K562 (cell line): Measurements from ENCODE around the gene OPRL1.

Experiments used
- BRD4 ChIP-seq: fragments of 200-600 bp; sonication (generic); IDR thresholded peaks from 2 replicates; pipeline ENCODE4 v1.6.1; 2017; ENCODE audit warnings: inconsistent platforms
- RAD21 ChIP-seq, 2 experiments: fragments of 250-450 bp in 1 of 2; fragments of 450-650 bp in 1 of 2; sonication (Bioruptor Pico) in 1 of 2; formaldehyde crosslinking in 1 of 2; IDR thresholded peaks in 1 of 2; conservative IDR thresholded peaks in 1 of 2; 2 replicates each; pipeline versions ENCODE4 v1.4.0 to v1.8.0; 2020 to 2022; ENCODE audit warnings: mild to moderate bottlenecking in 2 of 2, moderate library complexity in 1 of 2
- ZFX ChIP-seq: sonication (generic); formaldehyde crosslinking; IDR thresholded peaks from 2 replicates; pipeline ENCODE4 v1.8.0; 2022; ENCODE audit warnings: mild to moderate bottlenecking, missing genetic modification reagents, moderate library complexity
- TF ChIP-seq, protein P1 (sequence below), 3 experiments: IDR thresholded peaks in 2 of 3; conservative IDR thresholded peaks in 1 of 3; 2 replicates each; pipeline ENCODE4 v1.5.1; 2011 to 2012; ENCODE audit warnings: low read length in 3 of 3, mild to moderate bottlenecking in 3 of 3, control low read depth in 2 of 3, improper control_type of control experiment in 1 of 3, inconsistent platforms in 1 of 3, low read depth in 1 of 3, mixed read lengths in 1 of 3, moderate library complexity in 1 of 3; ENCODE audit not compliant: insufficient read depth in 2 of 3
- TF ChIP-seq, protein P2 (sequence below): sonication (generic); formaldehyde crosslinking; IDR thresholded peaks from 2 replicates; pipeline ENCODE4 v1.8.0; 2022; ENCODE audit warnings: missing genetic modification reagents, mild to moderate bottlenecking, borderline replicate concordance

DNA sequence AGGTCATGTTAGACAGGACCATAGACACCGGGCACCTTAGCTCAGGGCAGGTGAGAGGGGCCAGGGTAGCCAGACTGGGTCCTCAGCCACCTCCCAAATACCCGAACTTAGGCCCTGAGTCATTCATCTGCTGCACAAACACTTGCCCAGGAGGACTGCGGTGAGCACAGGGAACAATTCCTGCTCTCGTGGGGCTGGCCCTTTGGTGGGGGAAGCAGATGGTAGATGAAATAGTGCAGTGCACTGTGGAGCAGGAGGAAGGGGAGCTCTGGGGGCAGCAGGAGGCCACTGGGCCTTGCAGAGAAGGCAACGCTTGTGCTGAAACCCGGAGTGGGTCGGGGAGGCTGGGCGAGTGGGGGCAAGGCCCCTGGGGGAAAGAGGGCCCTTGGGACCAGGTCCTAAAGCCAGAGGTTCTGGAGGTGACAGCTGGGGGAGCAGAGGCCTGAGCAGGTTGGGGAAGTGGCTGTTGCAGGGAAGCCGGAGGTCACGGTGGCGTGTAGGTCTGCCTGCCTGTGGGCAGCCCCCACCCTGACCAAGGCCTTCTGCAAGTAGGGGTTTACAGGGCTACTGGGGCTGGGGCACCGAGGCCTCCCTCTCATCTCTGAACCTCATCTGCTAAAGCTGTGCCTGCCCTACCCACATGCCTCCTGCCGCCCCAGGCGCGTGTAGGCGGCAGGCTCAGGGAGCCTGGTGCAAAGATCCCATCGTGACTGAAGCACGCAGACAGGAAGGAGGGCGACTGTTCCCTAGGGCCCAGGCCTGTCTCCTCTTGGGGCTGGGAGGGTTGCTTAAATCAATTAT, 32.2 kb downstream of the OPRL1 start:
- TF ChIP-seq, protein P1, sequence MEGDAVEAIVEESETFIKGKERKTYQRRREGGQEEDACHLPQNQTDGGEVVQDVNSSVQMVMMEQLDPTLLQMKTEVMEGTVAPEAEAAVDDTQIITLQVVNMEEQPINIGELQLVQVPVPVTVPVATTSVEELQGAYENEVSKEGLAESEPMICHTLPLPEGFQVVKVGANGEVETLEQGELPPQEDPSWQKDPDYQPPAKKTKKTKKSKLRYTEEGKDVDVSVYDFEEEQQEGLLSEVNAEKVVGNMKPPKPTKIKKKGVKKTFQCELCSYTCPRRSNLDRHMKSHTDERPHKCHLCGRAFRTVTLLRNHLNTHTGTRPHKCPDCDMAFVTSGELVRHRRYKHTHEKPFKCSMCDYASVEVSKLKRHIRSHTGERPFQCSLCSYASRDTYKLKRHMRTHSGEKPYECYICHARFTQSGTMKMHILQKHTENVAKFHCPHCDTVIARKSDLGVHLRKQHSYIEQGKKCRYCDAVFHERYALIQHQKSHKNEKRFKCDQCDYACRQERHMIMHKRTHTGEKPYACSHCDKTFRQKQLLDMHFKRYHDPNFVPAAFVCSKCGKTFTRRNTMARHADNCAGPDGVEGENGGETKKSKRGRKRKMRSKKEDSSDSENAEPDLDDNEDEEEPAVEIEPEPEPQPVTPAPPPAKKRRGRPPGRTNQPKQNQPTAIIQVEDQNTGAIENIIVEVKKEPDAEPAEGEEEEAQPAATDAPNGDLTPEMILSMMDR (IDR thresholded peaks at IDR 0.05 in 2 of 3, conservative IDR thresholded peaks at IDR 0.05 in 1 of 3; ENCODE audit: insufficient read depth in 2 of 3, low read depth in 1 of 3, low read length in 3 of 3) = no peak
- TF ChIP-seq RAD21 (CRISPR knock-in tag; conservative IDR thresholded peaks at IDR 0.05 in 1 of 2, IDR thresholded peaks at IDR 0.05 in 1 of 2) = no peak
- TF ChIP-seq, protein P2, sequence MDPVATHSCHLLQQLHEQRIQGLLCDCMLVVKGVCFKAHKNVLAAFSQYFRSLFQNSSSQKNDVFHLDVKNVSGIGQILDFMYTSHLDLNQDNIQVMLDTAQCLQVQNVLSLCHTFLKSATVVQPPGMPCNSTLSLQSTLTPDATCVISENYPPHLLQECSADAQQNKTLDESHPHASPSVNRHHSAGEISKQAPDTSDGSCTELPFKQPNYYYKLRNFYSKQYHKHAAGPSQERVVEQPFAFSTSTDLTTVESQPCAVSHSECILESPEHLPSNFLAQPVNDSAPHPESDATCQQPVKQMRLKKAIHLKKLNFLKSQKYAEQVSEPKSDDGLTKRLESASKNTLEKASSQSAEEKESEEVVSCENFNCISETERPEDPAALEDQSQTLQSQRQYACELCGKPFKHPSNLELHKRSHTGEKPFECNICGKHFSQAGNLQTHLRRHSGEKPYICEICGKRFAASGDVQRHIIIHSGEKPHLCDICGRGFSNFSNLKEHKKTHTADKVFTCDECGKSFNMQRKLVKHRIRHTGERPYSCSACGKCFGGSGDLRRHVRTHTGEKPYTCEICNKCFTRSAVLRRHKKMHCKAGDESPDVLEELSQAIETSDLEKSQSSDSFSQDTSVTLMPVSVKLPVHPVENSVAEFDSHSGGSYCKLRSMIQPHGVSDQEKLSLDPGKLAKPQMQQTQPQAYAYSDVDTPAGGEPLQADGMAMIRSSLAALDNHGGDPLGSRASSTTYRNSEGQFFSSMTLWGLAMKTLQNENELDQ (CRISPR knock-in tag) = no peak
- TF ChIP-seq BRD4 = no peak
- TF ChIP-seq ZFX (CRISPR knock-in tag) = no peak
